GM18508 (cell line): ENCODE data around the gene S100A4.
"Not testable (repeated sequence)": the region's sequence is repeated elsewhere in the genome, so short reads cannot be mapped to it uniquely, and the experiment has no call there.

Experiments
- ATAC-seq: cut with Tn5 transposase; IDR thresholded peaks from one replicate; pipeline ENCODE4 v1.9.1; 2021; ENCODE audit warnings: moderate number of reproducible peaks; ENCODE audit not compliant: insufficient read depth, unreplicated experiment

S100A4 gene

GRCh38 chr1:153568367-153569099 lies 22.9 kb upstream of the S100A4 start:
- ATAC-seq: no peak

DNA sequence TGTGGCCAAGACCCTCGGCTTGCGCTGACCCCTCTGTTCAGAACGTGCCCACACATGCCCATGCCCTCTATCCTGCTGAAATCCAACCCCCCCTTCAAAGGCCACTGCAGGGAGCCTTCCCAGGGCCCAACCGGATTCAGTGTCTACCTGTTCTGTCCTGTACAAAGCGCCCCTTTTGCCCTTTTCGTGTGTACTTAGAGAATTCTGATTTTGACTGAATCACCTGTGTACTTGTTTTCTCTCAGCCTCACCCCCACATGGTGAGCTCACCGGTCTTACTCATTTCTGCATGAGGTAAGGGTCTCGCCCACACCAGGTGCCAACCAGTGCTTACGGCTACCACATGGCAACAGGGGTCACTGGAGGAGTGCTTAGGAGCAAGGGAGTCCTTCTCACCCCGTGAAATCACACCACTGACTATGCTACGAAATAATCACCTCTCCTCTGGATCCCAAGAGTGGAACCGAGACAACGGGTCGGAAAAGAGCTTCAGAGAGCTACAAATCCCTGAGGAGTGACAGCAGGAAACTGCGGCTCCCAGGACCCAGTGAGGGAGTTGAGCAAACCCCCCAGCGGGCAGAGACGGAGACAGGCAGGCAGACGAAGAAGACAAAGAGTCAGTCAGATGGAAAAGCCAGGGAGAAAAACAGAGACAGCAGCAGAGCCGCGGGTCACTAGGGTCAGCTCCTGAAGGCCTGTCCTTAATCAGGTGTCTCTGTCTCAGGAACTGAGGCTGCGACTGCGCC lies 22.2 kb upstream of the S100A4 start:
- no peak for ATAC-seq

DNA sequence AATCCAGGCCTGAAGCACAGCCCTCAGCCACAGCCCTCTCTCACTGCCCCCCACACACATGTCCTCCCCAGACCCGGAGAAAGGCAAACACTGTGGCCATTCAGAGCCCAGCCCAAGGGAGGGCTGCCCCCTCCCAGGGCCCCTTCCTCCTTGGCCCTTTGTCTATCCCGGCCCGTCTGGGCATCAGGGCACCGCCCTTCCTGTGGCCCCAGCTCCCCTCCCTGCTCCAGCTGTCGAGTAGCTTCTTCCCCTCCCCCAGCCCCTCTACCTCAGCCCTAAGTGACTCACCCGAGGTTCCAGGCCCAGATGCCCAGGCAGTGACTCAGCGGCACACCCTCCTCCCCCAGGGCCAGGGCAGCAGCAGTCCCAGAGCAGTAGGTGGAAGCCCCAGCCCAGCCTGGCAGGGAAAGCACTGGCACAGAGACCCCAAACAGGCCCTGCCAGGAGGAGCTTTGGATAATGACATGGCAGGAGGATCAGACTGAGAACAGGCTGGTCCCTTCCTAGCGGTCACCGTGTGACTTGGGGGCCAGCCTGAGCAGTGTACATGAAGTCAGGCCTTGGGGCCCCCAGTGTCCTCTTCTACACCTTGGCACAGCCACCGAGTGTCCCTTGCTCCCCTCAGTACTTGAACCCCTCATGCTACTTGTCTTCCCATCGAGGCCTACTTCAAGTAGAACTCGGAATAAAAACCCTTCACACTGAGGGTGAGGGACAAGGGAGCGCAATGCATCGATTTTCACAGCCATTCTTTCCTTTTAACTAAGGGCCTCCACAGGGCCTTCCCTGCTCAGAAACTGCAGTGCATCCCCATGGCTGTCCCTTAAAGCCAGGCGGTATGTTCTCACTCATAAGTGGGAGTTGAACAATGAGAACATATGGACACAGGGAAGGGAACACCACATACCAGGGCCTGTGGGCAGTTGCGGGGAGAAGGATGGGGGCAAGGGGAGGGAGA lies 21.1 kb upstream of the S100A4 start:
- ATAC-seq: no peak

- ATAC-seq: no peak
These were observed 20.1 kb upstream of the S100A4 start, which contains the start of gene S100A2 for GRCh38 chr1:153565529-153566374. Gene S100A2 (minus strand): TSS chr1:153565844. CDS start chr1:153563877, 1,967 bp downstream.

DNA sequence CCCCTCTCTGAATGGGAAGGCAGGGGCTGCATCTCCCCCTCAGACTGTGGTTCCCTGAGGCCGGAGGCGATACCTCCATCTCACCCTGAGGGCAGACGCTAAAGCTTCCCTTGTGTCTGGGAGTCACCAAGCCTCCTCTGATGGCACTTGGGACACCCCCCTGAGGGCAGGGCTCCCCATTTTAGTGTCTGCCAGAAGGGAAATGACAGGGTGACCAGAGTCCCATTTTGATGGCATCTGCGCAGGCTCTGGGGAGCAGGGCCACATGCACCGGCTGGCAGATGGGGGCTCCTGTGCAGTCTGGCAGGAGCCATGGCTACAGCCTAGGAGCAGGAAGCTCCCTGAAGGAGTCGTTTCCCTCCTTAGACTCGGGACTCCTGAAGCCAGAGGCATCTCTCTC lies 18.4 kb upstream of the S100A4 start:
- no peak for ATAC-seq

DNA sequence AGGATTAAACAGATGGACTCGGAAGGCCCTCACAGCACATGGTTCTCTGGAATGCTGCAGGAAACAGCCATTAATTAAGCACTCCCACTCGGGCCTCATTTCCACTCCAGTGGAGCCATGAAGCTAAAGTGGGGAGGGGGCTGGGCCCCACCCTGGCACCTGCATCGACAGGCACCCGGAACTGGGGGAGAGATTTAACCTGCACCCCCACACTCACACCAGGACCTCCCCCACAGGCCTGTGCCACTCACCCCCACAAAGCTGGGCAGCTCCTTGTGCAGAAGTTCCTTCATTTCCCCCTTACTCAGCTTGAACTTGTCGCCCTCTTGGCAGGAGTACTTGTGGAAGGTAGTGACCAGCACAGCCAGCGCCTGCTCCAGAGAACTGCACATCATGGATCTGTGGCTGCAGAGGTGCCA lies 17.9 kb upstream of the S100A4 start:
- ATAC-seq: no peak

DNA sequence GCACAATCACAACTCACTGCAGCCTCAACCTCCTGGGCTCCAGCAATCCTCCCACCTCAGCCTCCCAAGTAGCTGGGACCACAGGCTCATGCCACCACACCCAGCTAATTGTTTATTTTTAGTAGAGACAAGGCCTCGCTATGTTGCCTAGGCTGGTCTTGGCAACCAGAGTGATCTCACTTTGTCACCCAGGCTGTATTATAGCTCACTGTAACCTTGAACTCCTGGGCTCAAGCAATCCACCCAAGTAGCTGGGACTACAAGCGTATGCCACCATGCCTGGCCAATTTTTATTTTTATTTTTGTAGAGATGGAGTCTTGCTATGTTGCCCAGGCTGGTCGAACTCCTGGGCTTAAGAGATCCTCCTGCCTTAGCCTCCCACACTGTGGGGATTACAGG lies 16.4 kb upstream of the S100A4 start:
- not testable (repeated sequence) for ATAC-seq

GRCh38 chr1:153561466-153561985 lies 15.9 kb upstream of the S100A4 start:
- ATAC-seq: no peak

DNA sequence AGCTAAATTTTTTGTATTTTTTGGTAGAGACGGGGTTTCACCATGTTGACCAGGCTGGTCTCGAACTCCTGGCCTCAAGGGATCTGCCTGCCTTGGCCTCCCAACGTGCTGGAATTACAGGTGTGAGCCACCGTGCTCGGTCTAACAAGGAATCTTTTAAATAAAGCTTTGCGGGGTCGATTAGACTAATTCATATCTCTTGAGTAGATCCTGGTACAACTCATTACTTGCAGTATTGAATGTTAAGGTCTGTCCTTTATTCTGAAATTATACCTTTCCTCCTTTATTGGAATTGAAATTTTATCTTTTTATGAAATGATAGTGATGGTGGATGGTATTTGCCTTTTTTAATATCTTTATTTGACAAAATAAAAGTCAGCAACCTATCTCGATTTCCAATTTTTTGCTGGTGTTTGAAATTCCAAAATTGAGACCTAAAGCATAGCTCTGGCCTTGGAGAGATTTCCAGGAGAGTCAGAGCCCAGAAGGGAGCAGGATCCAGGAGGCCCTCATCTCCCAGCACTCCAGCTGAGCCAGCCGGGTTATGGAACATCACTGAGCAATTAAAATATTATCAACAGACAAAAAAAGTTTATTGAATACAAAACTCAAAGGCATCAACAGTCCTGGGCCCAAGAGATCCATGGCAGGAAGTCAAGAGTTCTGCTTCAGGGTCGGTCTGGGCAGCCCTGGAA lies 15.3 kb upstream of the S100A4 start:
- no peak for ATAC-seq

DNA sequence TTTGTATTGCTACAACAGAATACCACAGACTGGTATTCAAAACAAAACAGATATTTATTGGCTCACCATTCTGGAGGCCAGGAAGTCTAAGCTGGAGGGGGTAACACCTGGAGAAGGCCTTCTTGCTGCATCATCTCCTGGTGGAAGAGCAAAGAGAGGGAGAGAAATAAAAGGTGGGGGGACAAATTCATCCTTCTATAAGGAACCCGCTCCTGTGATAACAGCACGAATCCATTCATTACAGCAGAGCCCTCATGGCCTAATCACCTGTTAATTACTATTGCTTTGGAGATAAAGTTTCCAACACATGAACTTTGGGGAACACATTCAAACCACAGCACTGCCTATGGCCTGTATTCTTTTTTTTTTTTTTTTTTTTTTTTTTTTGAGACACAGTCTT lies 14.6 kb upstream of the S100A4 start:
- no peak for ATAC-seq

- no peak for ATAC-seq
These were observed 12.3 kb upstream of the S100A4 start for GRCh38 chr1:153557877-153558276.

GRCh38 chr1:153556348-153556747 lies 10.7 kb upstream of the S100A4 start:
- no peak for ATAC-seq

- no peak for ATAC-seq
These were observed 8.4 kb upstream of the S100A4 start for GRCh38 chr1:153553830-153554541.

DNA sequence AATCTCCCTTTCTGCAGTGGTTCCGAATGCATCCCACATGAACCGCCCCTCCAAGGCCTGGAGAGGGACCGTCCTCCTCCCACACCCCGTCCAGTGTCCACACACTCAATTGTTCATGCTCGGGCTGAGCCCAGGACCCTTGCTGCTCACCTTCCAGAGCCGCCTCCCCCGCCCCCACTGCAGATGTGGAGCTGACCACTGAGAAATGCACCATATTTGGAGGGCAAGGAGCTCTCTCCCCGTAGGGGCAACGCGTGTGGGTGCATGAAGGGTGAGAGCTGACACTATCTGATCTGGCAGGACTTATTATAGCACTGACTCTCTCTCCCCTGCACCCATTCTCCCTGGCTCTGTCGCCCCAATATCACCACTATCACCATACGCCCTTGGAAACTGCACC lies 7.5 kb upstream of the S100A4 start:
- no peak for ATAC-seq

GRCh38 chr1:153552335-153552734 lies 6.7 kb upstream of the S100A4 start:
- no peak for ATAC-seq

DNA sequence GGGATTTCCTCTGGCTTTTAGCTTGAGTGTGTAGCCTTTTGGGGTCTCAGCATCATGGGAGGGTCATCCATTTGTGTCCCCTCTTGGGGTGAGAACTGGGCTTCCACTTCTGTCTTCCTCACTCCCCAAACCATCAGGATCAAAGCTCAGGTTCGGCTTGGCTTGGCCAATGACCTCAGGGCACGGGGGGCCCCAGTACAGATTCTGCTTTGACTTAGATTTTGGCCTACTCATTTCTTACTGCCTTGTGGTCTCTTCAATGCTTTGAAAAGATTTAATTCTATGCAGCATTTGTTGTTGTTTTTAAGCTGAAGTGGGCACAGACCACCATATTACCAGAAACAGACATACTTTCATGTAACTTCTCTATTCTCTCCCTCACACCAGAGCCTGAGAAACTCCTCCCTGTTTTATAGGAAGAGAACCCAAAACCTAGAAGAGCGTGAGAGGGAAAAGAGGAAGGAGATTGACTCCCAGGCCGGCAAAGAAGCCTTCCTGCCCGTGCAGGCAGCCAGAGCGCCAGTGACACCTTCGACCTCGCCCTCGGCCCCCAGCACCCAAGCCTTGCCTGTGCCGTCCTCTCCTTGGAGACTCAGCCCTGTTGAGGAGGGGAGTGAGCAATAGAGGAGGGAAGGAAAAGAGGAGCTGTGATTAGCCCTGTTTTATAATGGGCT lies 5.4 kb upstream of the S100A4 start:
- no peak for ATAC-seq

DNA sequence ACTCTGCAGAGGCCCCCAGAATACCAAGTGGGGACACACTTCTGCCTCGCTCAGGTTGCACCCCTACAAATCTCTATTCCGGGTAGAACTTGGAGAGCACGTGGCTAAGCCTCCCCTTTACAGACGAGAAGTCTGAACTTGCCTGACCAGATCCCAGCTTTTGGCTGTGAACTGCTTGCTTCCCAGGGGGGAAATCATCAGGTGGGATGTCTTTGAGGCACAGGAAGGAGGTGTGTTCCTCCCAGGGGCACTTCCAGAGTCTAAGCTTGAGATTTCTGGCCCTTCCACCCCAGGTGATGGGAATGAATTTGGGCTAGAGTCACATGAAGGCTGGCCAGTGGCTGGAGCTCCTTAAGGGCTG lies 4.8 kb upstream of the S100A4 start:
- no peak for ATAC-seq
